GM12865 (cell line): ENCODE measurements around the gene DNAJC3.

Experiments used
- DNase-seq: peaks from one replicate; pipeline ENCODE4 v3.0.0; 2010; ENCODE audit warnings: low read depth
- H3K4me3 ChIP-seq: 2 replicates; pipeline ENCODE4 v1.5.1; 2011; ENCODE audit warnings: mild to moderate bottlenecking, low read depth, low read length, control low read depth
- CTCF ChIP-seq: IDR thresholded peaks from 2 replicates; pipeline ENCODE4 v1.5.1; 2011; ENCODE audit warnings: low read length, control low read depth, low read depth, inconsistent platforms; ENCODE audit not compliant: insufficient read depth; ENCODE audit errors: missing control alignments

The DNAJC3 gene

GRCh38 chr13:95791084-95791722, 114.3 kb downstream of the DNAJC3 start:
- H3K4me3 ChIP-seq: no peak overlapping the region
- DNase-seq: no peak
- TF ChIP-seq CTCF: no peak

- no peak overlapping the region for H3K4me3 ChIP-seq
- TF ChIP-seq CTCF: no peak
Observed at GRCh38 chr13:95793018-95793555, 116.1 kb downstream of the DNAJC3 start.

GRCh38 chr13:95793781-95794180, 116.8 kb downstream of the DNAJC3 start:
- H3K4me3 ChIP-seq: no peak overlapping the region
- no peak for TF ChIP-seq CTCF
- DNase-seq: no peak

More at GRCh38 chr13:95793018-95793555, 116.1 kb downstream of the DNAJC3 start:
- DNase-seq: no peak

- TF ChIP-seq CTCF: no peak
- no peak overlapping the region for H3K4me3 ChIP-seq
- DNase-seq: no peak
Observed at GRCh38 chr13:95797016-95797415, 120.1 kb downstream of the DNAJC3 start.

- no peak for TF ChIP-seq CTCF
- no peak overlapping the region for H3K4me3 ChIP-seq
- no peak for DNase-seq
Observed at GRCh38 chr13:95800436-95800835, 123.5 kb downstream of the DNAJC3 start.

- no peak for TF ChIP-seq CTCF
- DNase-seq: no peak
Observed at GRCh38 chr13:95801825-95802224, 124.9 kb downstream of the DNAJC3 start.

GRCh38 chr13:95805921-95806320, 129.0 kb downstream of the DNAJC3 start:
- no peak for TF ChIP-seq CTCF
- H3K4me3 ChIP-seq: no peak overlapping the region
- DNase-seq: no peak

More at GRCh38 chr13:95801825-95802224, 124.9 kb downstream of the DNAJC3 start:
- no peak overlapping the region for H3K4me3 ChIP-seq
